ENCODE results near the gene PTPN6. TPM values are rescaled to one million over a fixed set of nuclear protein-coding genes. Genes with fewer than 3 reads are reported as not detected.
A peak's percentile ranks its signal among the peaks of the same experiment; 100 is the strongest.

Gene PTPN6
- total and polyA plus RNA-seq, 10 of the 15 experiments (the other 5 are each of a cell fraction or from before 2014, with no cell fraction given): 229 to 457 (median 370) TPM

DNA sequence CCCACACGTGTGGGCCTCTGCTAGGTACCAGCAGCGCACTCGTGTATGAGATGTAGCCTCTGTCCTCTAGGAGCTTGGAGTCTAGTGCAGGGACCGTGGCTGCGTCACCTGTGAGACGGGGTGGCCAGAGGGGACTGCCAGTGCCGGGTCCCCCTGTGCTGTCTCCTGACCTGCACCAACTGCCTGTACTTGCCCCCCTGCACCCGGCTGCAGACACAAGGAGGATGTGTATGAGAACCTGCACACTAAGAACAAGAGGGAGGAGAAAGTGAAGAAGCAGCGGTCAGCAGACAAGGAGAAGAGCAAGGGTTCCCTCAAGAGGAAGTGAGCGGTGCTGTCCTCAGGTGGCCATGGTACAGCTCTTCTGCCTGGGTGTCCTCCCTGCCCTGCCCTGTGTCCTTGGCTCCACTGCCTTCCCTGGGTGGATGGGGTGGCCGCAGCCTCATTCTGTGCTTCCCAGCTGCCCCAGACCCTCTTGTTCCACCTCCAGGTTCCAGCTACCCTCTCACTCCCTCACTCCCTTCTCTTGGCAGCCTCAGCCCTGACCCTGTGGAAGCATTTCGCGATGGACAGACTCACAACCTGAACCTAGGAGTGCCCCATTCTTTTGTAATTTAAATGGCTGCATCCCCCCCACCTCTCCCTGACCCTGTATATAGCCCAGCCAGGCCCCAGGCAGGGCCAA lies 9.6 kb downstream of the PTPN6 start (continued):
- TF ChIP-seq RCOR1 (conservative IDR thresholded peaks at IDR 0.05; ENCODE audit: low read depth, low read length) (no peak), ZBED1 (IDR thresholded peaks at IDR 0.05; ENCODE audit: borderline replicate concordance) (no peak; the same call in 1 of the 2 replicates), BACH1 (IDR thresholded peaks at IDR 0.05; ENCODE audit: borderline replicate concordance) (no peak), SREBF2 (IDR thresholded peaks at IDR 0.05; ENCODE audit: low read length) (no peak), POLR2A (IDR thresholded peaks at IDR 0.05; ENCODE audit: low read depth, low read length) (no peak), EED (IDR thresholded peaks at IDR 0.05; ENCODE audit: low read depth) (peak; percentile 58; the same call in 1 of the 2 replicates), ZNF622 (IDR thresholded peaks at IDR 0.05) (no peak), BHLHE40 (IDR thresholded peaks at IDR 0.05; ENCODE audit: borderline replicate concordance in 1 of 2, low read depth in 2 of 2, low read length in 1 of 2) (peak; percentile 39 to 46; a peak in 1 of 4 replicates), KAT2A (conservative IDR thresholded peaks at IDR 0.05; ENCODE audit: control insufficient read depth, low read depth, low read length) (no peak), HDAC2 (IDR thresholded peaks at IDR 0.05) (no peak), SP1 (IDR thresholded peaks at IDR 0.05; ENCODE audit: low read depth, low read length) (no peak), TCF3 (IDR thresholded peaks at IDR 0.05; ENCODE audit: borderline replicate concordance, insufficient read depth, low read depth, low read length) (no peak), STAT1 (conservative IDR thresholded peaks at IDR 0.05) (no peak), YY1 (IDR thresholded peaks at IDR 0.05; ENCODE audit: low read depth, low read length) (peak; percentile 60), SIX5 (IDR thresholded peaks at IDR 0.05; ENCODE audit: low read depth, low read length, severe bottlenecking) (no peak), BMI1 (IDR thresholded peaks at IDR 0.05; ENCODE audit: borderline replicate concordance) (no peak)
- TF ChIP-seq, protein P1, sequence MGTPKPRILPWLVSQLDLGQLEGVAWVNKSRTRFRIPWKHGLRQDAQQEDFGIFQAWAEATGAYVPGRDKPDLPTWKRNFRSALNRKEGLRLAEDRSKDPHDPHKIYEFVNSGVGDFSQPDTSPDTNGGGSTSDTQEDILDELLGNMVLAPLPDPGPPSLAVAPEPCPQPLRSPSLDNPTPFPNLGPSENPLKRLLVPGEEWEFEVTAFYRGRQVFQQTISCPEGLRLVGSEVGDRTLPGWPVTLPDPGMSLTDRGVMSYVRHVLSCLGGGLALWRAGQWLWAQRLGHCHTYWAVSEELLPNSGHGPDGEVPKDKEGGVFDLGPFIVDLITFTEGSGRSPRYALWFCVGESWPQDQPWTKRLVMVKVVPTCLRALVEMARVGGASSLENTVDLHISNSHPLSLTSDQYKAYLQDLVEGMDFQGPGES (IDR thresholded peaks at IDR 0.05): no peak
- TF ChIP-seq, protein P2, sequence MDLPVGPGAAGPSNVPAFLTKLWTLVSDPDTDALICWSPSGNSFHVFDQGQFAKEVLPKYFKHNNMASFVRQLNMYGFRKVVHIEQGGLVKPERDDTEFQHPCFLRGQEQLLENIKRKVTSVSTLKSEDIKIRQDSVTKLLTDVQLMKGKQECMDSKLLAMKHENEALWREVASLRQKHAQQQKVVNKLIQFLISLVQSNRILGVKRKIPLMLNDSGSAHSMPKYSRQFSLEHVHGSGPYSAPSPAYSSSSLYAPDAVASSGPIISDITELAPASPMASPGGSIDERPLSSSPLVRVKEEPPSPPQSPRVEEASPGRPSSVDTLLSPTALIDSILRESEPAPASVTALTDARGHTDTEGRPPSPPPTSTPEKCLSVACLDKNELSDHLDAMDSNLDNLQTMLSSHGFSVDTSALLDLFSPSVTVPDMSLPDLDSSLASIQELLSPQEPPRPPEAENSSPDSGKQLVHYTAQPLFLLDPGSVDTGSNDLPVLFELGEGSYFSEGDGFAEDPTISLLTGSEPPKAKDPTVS (IDR thresholded peaks at IDR 0.05; ENCODE audit: low read depth, low read length): no peak
- TF ChIP-seq, protein P3, sequence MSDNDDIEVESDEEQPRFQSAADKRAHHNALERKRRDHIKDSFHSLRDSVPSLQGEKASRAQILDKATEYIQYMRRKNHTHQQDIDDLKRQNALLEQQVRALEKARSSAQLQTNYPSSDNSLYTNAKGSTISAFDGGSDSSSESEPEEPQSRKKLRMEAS (IDR thresholded peaks at IDR 0.05; ENCODE audit: low read depth, low read length): no peak; the same call in none of the 2 replicates
- TF ChIP-seq, protein P4, sequence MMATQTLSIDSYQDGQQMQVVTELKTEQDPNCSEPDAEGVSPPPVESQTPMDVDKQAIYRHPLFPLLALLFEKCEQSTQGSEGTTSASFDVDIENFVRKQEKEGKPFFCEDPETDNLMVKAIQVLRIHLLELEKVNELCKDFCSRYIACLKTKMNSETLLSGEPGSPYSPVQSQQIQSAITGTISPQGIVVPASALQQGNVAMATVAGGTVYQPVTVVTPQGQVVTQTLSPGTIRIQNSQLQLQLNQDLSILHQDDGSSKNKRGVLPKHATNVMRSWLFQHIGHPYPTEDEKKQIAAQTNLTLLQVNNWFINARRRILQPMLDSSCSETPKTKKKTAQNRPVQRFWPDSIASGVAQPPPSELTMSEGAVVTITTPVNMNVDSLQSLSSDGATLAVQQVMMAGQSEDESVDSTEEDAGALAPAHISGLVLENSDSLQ (IDR thresholded peaks at IDR 0.05): no peak
- TF ChIP-seq, protein P5, sequence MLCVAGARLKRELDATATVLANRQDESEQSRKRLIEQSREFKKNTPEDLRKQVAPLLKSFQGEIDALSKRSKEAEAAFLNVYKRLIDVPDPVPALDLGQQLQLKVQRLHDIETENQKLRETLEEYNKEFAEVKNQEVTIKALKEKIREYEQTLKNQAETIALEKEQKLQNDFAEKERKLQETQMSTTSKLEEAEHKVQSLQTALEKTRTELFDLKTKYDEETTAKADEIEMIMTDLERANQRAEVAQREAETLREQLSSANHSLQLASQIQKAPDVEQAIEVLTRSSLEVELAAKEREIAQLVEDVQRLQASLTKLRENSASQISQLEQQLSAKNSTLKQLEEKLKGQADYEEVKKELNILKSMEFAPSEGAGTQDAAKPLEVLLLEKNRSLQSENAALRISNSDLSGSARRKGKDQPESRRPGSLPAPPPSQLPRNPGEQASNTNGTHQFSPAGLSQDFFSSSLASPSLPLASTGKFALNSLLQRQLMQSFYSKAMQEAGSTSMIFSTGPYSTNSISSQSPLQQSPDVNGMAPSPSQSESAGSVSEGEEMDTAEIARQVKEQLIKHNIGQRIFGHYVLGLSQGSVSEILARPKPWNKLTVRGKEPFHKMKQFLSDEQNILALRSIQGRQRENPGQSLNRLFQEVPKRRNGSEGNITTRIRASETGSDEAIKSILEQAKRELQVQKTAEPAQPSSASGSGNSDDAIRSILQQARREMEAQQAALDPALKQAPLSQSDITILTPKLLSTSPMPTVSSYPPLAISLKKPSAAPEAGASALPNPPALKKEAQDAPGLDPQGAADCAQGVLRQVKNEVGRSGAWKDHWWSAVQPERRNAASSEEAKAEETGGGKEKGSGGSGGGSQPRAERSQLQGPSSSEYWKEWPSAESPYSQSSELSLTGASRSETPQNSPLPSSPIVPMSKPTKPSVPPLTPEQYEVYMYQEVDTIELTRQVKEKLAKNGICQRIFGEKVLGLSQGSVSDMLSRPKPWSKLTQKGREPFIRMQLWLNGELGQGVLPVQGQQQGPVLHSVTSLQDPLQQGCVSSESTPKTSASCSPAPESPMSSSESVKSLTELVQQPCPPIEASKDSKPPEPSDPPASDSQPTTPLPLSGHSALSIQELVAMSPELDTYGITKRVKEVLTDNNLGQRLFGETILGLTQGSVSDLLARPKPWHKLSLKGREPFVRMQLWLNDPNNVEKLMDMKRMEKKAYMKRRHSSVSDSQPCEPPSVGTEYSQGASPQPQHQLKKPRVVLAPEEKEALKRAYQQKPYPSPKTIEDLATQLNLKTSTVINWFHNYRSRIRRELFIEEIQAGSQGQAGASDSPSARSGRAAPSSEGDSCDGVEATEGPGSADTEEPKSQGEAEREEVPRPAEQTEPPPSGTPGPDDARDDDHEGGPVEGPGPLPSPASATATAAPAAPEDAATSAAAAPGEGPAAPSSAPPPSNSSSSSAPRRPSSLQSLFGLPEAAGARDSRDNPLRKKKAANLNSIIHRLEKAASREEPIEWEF (IDR thresholded peaks at IDR 0.05; ENCODE audit: insufficient replicate concordance, low read depth, low read length): no peak

Data from GM12878 (cell line).